Breast epithelium (tissue), 3 donors: ENCODE results near the gene MTHFD2L.

ENCODE experiments used
- POLR2A ChIP-seq: fragments of 450-650 bp; IDR thresholded peaks from one replicate; pipeline ENCODE4 v1.6.1; 2016; ENCODE audit warnings: antibody characterized with exemption, mild to moderate bottlenecking, moderate library complexity
- TF ChIP-seq, protein P1 (sequence below), 3 donors: fragments of 450-650 bp; IDR thresholded peaks; one replicate each; pipeline ENCODE4 v1.5.1; 2016 to 2017; ENCODE audit warnings: antibody characterized with exemption in 3 of 3, mild to moderate bottlenecking in 3 of 3, moderate library complexity in 3 of 3

DNA sequence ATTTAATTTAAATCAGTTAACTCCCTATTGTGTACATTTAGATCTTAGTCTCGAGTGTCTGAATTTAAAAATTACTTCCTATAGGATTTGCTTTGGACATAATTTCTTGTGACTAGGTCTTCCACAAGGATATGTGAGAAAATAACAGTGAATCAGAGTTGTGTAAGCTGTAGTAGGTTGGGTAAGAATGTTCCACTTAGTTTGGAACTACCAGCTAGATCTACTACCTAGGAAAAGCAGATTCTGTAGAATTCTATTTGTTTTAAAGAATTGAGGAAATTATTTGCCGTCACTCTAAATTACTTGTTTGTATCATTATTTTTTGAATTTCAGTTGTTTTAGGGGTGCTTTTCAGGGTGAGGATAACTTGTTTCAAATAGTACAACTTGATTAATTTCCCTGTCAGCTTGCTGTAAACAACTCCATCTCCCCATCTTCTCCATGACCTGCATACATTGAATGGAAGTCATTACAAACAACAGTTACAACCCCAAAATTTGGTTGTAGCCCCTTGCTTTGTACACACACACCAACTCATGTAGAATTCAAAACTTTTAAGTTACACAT lies 1.3 kb downstream of the MTHFD2L start:
- TF ChIP-seq, protein P1, sequence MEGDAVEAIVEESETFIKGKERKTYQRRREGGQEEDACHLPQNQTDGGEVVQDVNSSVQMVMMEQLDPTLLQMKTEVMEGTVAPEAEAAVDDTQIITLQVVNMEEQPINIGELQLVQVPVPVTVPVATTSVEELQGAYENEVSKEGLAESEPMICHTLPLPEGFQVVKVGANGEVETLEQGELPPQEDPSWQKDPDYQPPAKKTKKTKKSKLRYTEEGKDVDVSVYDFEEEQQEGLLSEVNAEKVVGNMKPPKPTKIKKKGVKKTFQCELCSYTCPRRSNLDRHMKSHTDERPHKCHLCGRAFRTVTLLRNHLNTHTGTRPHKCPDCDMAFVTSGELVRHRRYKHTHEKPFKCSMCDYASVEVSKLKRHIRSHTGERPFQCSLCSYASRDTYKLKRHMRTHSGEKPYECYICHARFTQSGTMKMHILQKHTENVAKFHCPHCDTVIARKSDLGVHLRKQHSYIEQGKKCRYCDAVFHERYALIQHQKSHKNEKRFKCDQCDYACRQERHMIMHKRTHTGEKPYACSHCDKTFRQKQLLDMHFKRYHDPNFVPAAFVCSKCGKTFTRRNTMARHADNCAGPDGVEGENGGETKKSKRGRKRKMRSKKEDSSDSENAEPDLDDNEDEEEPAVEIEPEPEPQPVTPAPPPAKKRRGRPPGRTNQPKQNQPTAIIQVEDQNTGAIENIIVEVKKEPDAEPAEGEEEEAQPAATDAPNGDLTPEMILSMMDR (IDR thresholded peaks at IDR 0.05) = no peak
- TF ChIP-seq POLR2A = no peak
